DMS 273 treated with DMSO at 0.1 percent for 48 hours (cell line): Measurements from ENCODE around the gene COMMD10.

Experiments
- DNase-seq: peaks from one replicate; lab custom pipeline; 2025; lab: John Stamatoyannopoulos, UW

Gene COMMD10

DNA sequence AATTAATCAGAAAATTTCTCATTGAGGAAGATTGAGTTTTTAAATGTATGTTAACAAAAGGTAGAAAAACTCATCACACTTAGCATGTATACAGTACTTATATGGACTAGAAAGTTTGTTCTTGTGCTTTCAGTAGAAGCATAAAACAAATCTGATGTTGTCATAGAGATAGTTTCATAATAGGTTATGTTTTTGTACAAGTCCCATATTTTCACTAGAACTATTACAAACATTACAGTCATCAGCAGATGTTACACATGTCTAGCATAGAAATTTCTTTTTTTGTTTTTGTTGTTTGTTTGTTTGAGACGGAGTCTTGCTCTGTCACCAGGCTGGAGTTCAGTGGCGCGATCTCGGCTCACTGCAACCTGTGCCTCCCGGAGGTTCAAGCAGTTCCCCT is 131.4 kb downstream of the COMMD10 start:
- DNase-seq, result no peak

DNA sequence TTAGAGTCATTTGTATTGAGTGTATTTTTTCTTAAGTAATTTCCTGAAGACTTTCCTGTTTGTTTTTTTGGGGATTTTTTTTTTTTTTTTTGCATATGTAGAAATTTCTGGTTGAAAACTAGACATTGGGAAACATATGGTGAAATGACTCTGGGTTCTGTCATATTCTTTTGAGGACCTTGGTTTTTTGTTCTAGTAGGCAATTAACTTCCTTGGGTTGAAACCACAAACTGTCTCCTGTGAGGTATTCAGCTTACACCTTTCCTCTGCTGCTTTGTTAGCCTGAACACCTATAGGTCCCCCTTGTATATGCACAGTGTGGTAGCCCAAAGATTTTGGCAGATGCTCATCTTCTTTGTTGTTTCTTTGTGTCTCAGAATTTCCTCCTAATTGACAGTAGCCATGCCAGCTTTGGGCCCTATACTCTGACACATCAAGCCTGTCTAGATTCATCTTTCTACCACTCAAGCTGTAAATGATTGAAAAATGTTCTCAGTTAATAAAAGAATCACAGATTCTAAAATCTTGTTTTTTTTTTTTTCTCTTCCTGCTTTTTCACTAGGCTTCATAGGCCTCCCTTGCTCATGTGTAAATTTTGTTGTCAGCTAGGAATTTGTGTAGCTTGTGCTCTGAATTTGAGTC is 140.6 kb downstream of the COMMD10 start:
- DNase-seq, result no peak

DNA sequence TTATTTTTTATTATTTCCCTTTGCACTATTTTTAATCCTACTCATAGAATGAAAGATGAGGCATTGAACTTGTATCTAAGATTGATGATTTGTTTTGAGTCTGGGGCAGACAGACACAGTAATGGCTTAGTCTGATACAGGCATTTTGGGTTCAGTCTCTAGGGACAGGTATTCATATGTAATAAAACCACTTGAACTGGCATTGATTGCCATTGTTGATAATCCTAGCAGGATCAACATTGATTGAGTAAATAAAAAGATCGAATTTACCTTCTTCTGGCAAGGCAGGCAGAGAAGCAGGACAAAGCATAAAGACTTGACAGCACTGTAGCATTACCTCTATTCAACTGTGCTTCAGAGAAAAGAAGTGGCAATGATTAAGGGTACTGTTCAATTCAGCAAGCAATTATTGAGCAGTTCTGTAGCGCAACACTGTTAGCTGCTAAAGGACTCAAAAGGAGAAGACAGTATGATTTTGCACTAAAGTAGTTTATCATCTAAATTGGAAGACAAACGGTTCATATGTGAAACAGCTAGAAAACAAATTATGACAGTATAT is 144.4 kb downstream of the COMMD10 start:
- no peak for DNase-seq

DNA sequence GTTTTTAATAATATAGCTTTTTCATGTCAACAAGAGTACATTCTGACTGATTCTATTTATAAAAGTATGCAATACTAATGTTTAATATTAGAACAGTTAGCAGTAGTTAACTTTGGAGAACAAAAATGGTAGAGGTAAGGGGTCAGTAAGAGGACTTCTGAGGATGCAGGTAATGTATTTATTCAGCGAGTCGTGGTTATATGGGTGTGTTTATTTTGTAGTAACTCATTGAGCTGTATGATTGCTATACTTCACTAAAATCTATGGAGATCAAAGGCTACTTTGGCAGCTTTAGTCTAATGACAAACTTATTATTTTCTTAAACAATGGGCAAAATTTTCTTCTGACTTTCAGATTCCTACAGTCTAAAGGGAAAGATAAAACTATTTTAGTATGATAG is 146.5 kb downstream of the COMMD10 start:
- DNase-seq, result no peak

DNA sequence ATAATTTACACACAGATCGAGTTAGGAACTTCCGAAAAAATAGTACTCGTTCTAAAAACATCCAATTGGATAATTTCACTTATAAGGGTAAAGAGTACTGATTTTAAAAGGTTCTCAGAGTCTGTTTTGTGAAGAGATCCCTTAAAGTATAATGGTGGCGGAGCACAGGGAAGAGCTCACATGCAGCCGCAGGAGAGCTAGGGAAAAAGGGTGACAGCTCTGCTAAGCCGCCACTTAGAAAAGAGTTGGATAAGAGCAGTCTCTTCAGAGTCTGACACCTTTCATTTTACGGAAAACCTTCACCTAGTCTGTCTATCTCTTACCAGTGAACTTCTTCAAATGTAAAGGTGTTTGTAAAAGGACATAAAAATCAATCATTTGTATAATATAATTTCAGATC is 149.9 kb downstream of the COMMD10 start:
- no peak for DNase-seq

DNA sequence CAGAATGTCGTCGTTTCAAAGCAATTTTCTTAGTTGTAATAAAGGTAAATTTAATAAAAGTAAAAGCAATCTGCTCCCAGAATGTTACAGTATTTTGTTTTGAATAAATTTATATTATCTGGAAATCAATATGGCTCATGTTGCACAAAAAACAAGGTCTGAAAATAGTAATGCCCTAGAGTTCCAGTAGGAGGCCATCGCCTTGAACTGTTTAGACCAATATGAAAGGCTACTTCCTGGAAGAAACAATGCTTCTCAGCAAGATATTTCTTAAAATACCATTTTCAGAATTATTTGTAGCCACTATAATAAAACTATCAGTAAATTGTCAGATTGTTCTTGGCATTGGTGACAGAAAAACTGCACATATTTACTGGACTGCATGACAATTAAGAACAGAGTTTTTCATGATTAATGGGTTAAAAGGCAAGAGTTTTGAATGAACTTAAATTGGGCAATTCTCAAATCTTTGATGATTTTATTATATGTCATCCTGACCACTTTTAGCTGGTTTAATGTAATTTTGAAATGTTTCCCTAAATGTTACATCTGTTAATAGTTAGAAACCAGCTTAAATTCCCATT is 153.2 kb downstream of the COMMD10 start:
- no peak for DNase-seq

DNA sequence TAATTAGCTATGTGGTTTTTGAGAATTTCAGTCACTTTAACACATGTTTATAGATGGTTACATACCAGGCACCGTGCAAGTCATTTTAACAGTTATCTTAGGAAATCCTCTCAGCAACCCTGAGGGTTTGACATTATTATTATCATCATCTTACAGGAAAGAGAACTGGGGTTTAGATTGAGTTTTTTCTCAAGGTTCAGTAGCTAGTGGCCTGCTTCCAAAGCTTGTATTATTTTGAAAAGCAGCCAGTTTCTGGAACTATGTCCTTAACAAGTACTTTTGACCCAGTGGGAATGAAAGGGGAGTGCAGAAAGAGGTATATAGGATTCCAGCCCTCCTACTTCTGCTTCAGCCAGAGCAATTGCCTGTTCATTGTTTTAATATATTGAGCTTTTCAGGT is 157.5 kb downstream of the COMMD10 start:
- no peak for DNase-seq

DNA sequence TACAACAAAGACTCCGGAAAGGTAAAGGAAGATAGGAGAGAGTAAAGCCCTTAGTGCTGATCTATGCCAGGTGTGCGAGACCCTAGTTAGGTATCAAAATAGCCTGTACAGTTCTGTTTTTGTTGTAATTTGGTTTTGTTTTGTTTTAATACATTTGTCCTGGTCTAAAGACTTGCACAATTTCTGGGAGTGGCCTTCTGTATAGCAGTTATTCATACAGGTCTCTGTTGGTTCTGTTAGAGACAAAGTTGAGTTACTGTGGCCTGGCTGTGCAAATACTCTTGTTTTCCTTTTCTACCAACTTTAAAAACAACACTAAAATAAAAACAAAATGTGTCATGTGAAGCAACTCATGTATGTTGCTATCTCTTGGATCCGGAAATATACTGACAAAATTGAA is 163.6 kb downstream of the COMMD10 start:
- DNase-seq, result no peak

DNA sequence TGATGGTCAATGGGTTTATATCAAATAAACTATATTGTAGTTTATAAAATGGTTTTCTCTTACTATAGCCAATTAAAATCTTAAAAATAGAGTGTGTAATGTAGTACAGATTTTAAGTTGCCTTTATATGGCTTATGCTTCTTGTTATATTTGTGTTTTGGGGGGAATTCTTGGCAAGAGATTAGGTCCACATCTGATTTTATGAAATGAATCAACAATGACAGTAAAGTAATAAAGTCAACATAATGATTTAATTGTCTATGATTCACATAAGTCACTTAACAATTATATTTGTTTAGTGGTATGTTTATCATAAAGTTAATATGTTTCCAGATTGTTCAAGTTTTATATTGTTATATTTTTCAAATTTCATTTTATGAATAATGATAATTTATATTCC is 164.8 kb downstream of the COMMD10 start:
- DNase-seq, result no peak

DNA sequence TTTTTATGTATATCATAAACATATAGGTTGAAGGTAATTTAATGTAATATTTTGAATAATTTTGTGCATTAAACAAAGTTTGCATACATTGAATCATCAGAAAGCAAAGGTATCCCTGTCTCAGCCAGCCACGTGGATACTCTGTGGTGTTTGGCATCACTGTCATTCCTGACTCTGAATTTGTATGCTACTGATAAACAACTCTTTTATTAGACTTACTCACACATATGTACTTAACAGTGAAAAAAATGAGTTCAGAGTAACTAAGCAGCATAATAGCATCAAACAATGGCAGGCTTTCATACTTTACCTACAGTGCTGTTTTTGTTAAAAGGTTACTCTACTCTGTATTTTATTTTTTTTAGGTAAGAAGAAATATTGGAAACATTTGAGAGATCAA is 171.9 kb downstream of the COMMD10 start:
- no peak for DNase-seq

DNA sequence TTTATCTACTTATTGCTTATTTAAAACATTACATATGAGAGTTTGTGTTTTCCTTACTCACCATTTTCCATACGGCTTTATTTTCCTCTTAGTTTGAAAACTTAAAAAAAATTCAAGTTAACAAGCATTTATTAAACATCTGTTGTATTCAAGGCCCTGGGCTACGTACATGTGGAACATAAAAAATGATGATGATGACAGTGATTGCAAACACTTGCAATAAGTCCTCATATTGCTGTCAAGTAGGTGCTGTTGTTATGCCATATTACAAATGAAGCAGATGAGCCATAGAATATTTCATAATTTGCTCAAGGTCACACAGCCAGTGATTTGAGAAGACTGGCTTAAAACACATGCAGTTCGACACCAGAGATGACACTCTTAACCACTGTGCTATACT is 180.6 kb downstream of the COMMD10 start:
- DNase-seq, result no peak

DNA sequence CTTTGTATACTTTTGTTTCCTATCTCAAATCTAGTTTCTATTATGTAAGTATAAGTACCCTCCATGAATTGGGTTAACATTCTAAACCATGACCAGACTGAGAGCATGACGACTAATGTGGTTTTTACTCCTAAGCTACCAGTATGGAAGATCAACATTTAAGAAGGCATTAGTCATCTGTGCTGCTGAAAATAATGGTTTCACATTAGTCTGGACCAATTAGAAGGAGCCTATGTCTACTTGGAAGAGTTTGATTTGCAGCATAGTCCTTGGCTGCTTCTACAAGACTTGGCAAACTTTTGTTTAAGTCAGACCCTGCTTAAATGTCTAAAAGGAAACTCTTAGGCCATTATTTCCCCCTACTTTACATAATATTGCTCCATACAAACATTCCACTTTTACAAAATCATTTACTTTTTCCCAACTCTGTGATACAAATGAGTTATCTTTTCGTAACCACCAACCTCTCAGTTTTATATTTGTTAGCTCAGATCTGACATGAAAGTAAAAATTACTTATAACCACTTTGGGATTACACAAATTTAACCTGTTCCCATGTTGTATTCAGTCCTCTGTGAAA is 186.7 kb downstream of the COMMD10 start:
- no peak for DNase-seq

DNA sequence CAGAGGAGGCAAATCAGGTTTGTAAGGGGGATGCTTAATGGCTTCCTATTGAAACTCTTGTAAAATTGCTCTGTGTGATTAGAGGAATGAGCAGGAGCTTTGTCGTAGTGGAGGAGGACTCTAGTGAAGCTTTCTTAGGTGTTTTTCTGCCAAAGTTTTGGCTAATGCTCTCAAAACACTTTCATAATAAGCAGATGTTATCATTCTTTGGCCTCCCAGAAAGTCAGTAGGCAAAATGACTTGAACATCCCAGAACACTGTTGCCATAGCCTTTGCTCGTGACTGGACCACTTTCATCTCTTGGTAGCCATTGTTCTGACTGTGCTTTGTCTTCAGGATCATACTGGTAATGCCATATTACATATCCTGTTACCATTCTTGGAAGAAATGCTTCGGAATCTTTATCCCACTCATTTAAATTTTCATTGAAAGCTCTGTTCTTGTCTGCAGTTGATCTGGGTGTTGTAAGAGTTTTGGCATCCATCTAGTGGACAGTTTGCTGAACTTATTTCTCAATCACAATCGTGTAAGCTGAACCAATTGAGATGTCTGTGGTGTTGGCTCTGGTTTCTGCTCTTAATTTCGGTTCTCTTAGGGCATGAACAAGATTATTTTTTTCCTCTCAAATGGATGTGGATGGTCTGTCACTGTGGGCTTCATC is 187.6 kb downstream of the COMMD10 start:
- DNase-seq, result no peak

DNA sequence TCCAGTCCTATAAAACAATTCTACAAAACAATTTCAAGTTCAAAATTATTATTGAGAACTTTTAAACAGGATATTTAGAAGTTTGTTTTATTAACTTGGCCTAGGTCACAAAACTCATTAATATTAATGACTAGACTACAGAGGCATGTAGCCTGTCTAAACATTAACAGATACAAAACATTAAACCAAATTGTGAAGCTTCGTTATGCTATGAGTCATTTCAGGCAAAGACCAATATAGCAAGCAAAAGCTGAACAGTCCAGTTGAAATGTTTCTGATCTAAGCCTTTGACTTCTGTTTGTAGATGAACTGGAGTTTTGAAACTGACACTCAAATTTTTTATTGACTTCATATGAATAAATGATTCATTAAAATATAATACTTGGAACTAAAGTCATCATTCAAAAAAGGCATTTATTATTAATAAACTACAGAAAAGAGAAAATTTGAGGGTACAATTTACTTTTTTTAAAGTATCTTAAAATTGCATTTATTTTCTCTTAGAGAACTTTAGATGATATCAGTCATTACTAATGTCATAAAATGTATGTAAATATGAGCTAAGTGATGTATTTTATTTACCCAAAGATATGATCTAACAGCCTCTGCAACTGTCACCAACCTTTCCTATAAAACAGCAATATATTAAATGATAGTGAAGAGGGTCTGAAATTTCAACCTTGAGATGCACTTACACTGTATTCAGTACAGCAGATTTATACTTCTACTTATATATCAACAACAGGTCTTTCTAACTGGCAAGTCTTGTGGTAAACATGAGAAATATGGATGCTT is 188.8 kb downstream of the COMMD10 start:
- DNase-seq, result no peak

DNA sequence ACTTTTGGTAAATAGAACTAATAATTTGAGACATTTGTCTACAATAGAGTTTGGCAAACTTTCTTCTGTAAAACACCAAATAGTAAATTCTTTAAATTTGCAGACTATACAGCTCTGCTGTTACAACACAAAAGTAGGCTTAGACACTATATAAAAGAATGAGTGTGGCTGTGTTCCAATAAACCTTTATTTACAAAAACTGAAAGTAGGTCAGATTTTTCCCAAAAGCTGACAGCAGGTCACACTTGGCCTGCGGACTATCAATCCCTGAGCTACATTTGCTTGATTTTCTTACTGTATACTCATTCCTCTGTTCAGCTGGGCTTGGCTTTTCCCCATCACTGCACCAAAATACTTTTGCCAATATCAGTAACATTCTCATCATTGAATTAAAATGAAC is 189.4 kb downstream of the COMMD10 start:
- no peak for DNase-seq

DNA sequence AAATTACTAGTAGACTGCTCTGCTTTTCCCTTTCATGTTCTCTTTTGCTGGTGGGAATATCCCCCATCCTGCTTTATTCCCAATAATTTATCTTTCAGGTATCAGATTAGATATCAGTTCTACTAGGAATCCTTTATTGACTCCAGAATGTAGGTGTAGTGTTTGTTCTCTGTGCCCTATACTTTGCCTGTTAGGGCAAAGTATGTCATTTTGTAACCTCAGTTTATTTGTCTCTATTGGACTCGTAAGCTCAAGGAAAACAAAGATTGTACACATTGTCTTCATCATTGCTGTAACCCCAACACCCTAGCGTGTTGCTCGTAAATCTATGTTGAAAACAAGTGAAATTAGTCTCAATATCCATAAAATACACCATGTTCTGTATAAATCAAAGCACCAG is 190.5 kb downstream of the COMMD10 start:
- DNase-seq, result no peak

DNA sequence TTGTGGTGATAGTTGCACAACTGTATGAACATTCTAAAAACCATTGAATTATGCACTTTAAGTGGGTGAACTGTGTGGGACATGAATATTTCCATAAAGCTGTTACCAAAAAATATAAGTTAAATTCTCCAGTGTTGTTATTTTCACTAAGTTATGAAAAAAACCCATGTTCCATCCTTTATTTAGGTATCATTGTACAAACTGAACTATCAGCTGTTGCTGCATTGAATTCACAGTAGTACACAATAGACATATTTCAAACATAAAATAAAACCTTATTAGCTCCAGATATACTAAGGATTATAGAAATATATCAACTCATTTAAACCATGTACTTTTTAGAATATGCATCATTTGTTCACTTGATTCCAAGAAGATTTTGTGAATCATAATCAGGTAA is 192.1 kb downstream of the COMMD10 start:
- no peak for DNase-seq

DNA sequence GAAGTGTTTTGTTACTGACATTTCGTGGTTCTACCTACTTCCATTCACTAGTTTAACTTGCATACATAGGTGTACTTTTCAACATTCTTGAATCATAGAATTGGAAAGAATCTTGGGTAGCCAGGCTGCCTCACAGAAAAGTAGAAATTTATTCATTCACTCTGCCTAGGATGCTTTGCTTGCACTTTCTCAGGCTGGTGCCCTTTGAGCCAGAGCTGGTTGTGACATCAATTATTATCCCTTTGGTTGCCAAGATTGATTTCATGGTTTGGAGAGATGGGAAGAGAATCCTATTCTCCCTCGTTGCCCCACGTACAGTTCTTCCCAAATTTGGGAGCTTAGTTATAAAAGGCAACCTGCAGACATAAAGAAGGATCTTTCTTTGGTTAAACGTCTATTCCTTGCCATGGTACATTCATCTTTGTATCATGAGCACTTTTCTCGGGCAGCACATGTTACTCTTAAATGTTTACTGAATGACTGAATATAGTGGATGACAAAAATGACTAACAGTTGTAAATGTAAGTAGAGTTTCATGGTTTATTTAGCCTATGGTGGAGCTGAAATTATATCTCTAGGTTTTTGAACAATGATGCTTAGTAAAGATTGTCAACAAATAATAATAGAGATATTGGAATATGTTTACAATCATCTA is 195.5 kb downstream of the COMMD10 start:
- no peak for DNase-seq

DNA sequence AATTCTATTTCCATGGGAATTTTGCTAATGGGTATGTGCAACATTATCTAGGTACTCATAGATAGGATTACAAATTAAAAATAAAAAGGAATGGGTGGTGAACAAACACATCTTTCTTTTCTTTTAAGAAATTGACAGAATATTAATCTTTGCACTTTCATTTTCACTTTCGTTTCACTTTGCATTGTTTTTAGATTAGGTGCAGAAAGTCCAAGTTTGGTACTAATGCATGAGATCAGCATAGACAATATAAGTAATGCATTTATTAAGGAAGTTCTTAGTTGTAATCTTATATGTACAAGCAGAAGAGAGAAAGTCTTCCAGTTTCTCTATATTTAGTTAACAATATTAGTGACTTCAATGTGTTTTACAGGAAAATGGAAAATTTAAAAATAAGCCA is 196.5 kb downstream of the COMMD10 start:
- no peak for DNase-seq

DNA sequence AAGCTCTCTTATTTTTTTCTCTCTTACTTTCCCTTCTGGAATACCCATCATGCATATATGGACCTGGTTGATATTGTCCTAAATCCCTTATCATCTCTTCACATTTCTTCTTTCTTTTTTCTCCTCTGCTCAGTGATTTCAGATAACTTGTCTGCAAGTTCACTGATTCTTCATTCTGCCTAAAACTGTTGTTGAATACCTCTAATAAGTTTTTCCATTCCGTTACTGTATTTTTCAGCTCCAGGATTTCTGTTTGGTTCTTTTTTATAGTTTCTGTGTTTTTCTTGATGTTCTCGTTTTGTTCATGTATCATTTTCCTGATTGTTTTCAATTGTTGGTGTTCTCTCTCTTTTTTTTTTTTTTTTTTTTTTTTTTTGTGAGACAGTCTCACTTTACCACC is 203.7 kb downstream of the COMMD10 start:
- DNase-seq, result no peak

DNA sequence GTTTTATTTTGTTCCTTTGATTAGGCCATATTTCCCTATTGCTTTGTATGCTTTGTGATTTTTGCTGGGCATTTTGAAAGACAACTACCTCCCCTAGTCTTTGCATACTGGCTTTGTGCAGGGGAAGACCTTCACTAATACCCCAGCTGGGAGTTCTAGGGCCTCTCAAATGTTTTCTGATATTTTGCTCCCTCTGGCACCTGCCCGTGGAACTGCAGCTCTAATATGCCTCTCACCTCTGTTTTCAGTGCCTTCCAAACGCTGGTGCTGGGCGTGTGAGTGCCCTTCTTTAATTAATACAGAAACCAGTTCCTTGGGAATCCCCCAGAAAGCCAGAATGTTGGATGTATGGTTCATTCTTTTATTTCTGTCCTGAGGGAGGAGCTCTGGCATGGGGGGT is 204.5 kb downstream of the COMMD10 start:
- DNase-seq, result no peak

DNA sequence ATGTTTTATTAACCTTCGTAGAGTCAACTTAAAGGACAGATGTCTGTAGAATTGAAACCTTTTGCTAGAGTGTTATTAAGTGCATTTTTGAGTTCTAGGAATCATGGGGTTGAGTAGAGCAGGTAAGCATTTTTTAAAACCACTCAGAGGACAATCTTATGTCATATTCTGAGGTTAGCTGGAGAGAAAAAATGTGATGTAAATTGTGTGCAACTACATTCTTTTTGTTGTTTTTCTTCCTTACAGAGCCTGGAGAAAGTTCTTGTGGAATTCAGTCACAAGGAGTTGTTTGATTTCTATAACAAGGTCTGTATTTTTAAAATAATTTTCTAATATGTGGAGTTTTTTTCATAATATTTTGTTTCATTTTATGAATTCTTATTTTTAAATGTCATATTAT is 206.4 kb downstream of the COMMD10 start:
- no peak for DNase-seq
